ENCODE data around the gene WNT16.

The WNT16 gene, protein sequence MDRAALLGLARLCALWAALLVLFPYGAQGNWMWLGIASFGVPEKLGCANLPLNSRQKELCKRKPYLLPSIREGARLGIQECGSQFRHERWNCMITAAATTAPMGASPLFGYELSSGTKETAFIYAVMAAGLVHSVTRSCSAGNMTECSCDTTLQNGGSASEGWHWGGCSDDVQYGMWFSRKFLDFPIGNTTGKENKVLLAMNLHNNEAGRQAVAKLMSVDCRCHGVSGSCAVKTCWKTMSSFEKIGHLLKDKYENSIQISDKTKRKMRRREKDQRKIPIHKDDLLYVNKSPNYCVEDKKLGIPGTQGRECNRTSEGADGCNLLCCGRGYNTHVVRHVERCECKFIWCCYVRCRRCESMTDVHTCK

DNA sequence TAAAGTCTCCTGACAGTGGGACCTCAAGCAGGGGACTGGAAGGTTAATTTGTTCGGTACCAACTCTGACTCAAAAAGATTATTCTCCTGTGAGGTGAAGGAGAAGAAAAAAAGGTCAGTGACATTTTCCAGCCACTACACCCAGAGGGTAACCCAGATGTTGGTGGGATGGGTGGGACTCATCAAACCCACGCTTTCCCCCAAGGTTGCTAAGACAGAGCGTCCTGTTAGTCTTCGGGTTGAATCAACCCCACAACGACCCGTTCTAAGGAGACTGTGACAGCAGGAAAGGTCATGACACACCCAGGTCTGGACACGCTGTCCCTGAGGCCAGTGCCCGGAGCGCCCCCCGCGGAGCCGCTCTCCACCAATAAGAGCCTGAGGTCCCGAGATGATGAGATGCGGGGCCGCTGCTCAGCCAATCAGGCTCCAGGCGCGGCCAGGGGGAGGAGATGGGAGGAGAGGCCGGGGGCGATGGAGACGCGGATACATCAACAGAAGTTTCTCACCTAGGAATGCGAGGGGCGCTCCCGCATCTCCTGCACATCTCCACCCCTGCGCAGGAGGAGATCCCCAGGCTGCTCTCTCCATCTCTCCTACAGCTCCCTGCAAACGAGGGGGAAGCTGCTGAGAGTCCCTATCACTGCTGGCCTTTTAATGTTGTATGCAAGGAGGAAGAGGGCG lies at the start of gene WNT16:
Gene WNT16, plus strand, starts transcription at position 493 of the 683 bp plus-strand sequence. CDS start 293 bp downstream, outside the sequence.
- TF ChIP-seq POLR2A (IDR thresholded peaks at IDR 0.05; ENCODE audit: extremely low read depth, insufficient read length) (no peak), MYC (IDR thresholded peaks at IDR 0.05; ENCODE audit: low read depth, low read length) (no peak)
- TF ChIP-seq, protein P1, sequence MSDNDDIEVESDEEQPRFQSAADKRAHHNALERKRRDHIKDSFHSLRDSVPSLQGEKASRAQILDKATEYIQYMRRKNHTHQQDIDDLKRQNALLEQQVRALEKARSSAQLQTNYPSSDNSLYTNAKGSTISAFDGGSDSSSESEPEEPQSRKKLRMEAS (IDR thresholded peaks at IDR 0.05; ENCODE audit: low read depth, low read length): no peak
- TF ChIP-seq, protein P2, sequence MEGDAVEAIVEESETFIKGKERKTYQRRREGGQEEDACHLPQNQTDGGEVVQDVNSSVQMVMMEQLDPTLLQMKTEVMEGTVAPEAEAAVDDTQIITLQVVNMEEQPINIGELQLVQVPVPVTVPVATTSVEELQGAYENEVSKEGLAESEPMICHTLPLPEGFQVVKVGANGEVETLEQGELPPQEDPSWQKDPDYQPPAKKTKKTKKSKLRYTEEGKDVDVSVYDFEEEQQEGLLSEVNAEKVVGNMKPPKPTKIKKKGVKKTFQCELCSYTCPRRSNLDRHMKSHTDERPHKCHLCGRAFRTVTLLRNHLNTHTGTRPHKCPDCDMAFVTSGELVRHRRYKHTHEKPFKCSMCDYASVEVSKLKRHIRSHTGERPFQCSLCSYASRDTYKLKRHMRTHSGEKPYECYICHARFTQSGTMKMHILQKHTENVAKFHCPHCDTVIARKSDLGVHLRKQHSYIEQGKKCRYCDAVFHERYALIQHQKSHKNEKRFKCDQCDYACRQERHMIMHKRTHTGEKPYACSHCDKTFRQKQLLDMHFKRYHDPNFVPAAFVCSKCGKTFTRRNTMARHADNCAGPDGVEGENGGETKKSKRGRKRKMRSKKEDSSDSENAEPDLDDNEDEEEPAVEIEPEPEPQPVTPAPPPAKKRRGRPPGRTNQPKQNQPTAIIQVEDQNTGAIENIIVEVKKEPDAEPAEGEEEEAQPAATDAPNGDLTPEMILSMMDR (IDR thresholded peaks at IDR 0.05; ENCODE audit: low read depth, low read length): no peak
- no peak within 1 kb of the TSS for H3K4me3 ChIP-seq (ENCODE audit: low read depth, low read length)
- DNase-seq (ENCODE audit: low read depth): no peak

DNA sequence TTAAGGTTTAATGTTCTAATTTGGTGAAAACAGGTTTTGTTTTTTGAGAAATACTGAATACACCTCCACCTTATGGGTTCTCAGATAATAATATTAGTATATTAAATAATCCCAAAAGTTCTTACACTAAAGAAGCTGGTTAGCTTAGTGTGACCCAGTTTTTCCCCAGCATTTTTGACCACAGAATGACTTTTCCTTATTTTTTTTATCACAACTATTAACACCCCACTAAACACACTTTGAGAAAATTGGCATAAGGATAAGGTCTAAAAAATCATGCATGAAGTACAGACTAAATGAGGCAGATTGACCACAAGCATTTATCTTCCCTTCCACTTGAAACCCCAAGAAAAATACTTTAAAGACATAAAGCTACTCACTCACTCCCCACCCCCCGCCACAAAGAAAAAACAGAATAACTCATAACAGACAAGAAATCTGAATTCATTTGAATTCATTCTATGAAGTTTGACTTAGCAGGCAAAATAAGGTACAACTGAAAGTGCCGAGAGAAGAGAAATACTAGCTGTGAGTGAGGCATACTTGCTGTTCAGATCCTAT lies 49.7 kb upstream of the WNT16 start:
- no peak for DNase-seq (ENCODE audit: low read depth)
- no peak overlapping the region for H3K4me3 ChIP-seq (ENCODE audit: low read depth, low read length)
- TF ChIP-seq, protein P1 (IDR thresholded peaks at IDR 0.05; ENCODE audit: low read depth, low read length): no peak
- TF ChIP-seq, protein P2 (IDR thresholded peaks at IDR 0.05; ENCODE audit: low read depth, low read length): no peak
- TF ChIP-seq POLR2A (IDR thresholded peaks at IDR 0.05; ENCODE audit: extremely low read depth, insufficient read length) (no peak), MYC (IDR thresholded peaks at IDR 0.05; ENCODE audit: low read depth, low read length) (no peak)

DNA sequence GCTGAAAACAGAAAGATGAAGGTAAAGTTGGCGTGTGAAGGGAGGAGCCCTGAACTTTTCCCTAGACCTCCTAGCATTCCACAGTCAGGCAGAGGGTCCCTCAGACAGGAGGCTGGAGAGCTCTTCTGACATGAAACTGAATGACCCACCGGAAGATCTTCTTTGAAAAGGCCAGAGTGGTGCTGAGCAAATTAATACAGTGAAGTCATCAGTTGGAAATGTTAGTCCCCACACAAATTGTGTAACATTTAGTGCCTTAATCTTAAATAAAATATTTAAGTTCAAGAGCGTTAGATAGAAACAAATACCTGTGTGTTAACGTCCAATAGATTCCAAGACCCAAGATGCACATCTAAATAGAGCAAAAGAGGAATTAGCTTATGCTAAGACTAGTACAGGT lies 49.0 kb upstream of the WNT16 start:
- TF ChIP-seq, protein P2 (IDR thresholded peaks at IDR 0.05; ENCODE audit: low read depth, low read length): no peak
- no peak for TF ChIP-seq POLR2A (IDR thresholded peaks at IDR 0.05; ENCODE audit: extremely low read depth, insufficient read length)
- TF ChIP-seq, protein P1 (IDR thresholded peaks at IDR 0.05; ENCODE audit: low read depth, low read length): no peak
- no peak for TF ChIP-seq MYC (IDR thresholded peaks at IDR 0.05; ENCODE audit: low read depth, low read length)
- no peak overlapping the region for H3K4me3 ChIP-seq (ENCODE audit: low read depth, low read length)
- no peak for DNase-seq (ENCODE audit: low read depth)

DNA sequence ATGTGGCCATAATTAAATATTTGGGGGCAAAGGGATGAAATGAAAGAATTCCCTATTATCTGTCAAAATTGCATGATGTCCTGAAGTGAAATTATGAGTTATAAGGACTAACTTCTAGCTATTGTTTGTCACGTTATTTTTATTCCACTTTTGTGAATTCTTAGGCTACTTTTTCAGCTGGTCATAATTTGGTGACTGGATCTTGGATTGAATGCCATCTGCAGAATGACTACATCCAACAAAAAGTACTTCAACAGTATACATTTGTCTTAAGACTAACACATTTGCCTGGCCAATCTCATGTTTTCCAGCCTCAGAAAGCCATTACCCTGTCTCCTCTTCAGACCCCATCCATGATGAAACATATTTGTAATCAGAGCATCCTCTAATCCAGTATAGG lies 48.1 kb upstream of the WNT16 start:
- no peak overlapping the region for H3K4me3 ChIP-seq (ENCODE audit: low read depth, low read length)
- TF ChIP-seq, protein P1 (IDR thresholded peaks at IDR 0.05; ENCODE audit: low read depth, low read length): no peak
- no peak for TF ChIP-seq MYC (IDR thresholded peaks at IDR 0.05; ENCODE audit: low read depth, low read length)
- TF ChIP-seq, protein P2 (IDR thresholded peaks at IDR 0.05; ENCODE audit: low read depth, low read length): no peak
- TF ChIP-seq POLR2A (IDR thresholded peaks at IDR 0.05; ENCODE audit: extremely low read depth, insufficient read length): no peak
- no peak for DNase-seq (ENCODE audit: low read depth)

DNA sequence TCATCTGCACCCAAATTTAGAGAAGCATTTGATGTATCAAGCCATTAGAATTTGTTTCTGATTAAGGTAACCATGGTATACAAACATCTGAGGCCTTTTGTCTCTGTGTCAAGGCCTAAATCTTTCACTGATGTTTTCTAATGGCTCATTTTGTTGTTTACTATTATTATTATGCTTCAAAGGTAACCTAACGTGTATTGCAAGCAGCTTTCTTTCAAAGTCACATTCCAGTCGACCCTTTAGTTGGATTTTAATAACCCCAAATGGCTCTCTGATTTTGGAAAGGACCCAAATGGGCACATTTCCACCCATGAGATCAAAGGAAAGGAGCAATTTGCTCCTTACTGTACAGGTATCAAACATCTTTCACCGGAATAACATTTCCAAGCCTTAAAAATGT lies 46.7 kb upstream of the WNT16 start:
- TF ChIP-seq, protein P1 (IDR thresholded peaks at IDR 0.05; ENCODE audit: low read depth, low read length): no peak
- TF ChIP-seq POLR2A (IDR thresholded peaks at IDR 0.05; ENCODE audit: extremely low read depth, insufficient read length) (no peak), MYC (IDR thresholded peaks at IDR 0.05; ENCODE audit: low read depth, low read length) (no peak)
- TF ChIP-seq, protein P2 (IDR thresholded peaks at IDR 0.05; ENCODE audit: low read depth, low read length): no peak
- no peak overlapping the region for H3K4me3 ChIP-seq (ENCODE audit: low read depth, low read length)

More for the DNA sequence above, 46.7 kb upstream of the WNT16 start:
- DNase-seq (ENCODE audit: low read depth): no peak

All from NB4 (cell line).